HUES6 (cell line): Measurements from ENCODE around the gene WWP2.
"Not testable (repeated sequence)": the region's sequence is repeated elsewhere in the genome, so short reads cannot be mapped to it uniquely, and the experiment has no call there.

Experiments
- H3K27ac ChIP-seq: 2 replicates; pipeline ENCODE4 v1.7.0; 2013; ENCODE audit warnings: low read depth, mild to moderate bottlenecking, low read length, inconsistent platforms
- H3K27me3 ChIP-seq: 2 replicates; pipeline ENCODE4 v1.6.1; 2013; ENCODE audit warnings: low read length; ENCODE audit not compliant: control insufficient read depth, insufficient read depth
- H3K36me3 ChIP-seq: 2 replicates; pipeline ENCODE4 v1.6.1; 2013; ENCODE audit warnings: low read length; ENCODE audit not compliant: control insufficient read depth, insufficient read depth
- H3K4me1 ChIP-seq: 2 replicates; pipeline ENCODE4 v1.6.1; 2013; ENCODE audit warnings: low read length; ENCODE audit not compliant: control insufficient read depth, insufficient read depth
- H3K4me3 ChIP-seq: 2 replicates; pipeline ENCODE4 v1.5.1; 2013; ENCODE audit warnings: low read depth, low read length
- H3K9ac ChIP-seq: one replicate; pipeline ENCODE4 v1.6.1; 2013; ENCODE audit warnings: mild to moderate bottlenecking, low read length
- H3K9me3 ChIP-seq: 2 replicates; pipeline ENCODE4 v1.6.1; 2013; ENCODE audit warnings: low read depth, low read length; ENCODE audit not compliant: control insufficient read depth, insufficient read depth

The WWP2 gene

DNA sequence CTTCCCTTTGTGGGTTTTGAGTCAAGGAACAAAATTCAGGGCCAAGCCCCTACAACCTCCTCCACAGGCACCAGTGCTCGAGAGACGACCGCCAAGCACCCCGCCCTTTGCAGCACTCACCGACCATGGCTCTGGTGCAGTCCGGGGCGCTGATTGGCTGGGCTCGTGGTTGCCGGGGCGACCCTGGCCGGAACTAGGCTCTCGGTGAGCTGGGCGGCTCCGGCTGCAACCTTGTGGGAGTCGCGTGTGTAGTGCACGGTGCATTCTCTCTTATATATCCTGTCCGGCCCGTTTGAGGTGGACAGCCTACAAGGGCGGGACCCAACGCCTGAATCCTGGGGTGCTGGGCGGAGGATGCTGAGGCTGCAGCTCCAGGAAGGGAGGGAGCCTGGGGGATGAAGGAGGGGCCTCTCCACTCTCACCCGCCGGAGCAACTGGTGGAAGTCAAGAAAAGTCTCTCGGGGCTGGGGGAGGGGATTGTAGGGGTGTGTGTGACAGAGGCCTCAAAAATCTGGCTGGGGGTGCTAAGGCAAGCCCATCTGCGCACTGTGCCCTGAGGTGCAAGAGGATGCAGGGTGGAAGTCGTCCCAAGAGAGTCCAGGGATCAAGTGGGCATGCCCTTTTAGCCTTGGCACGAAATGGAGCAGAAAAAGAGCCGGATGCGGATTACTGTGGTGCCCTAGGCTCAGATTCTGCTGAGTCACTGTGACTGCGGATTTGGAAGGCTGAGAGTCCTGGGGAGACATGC is 35.6 kb upstream of the WWP2 start, which contains the start of gene NQO1:
Gene NQO1, minus strand, starts transcription at position 248 of the 748 bp plus-strand sequence. Its CDS starts 121 bp downstream, at position 127.
- peak within 1 kb of the TSS; percentile 95 for H3K9ac ChIP-seq
- H3K9me3 ChIP-seq = no peaks in the 10 kb centered on the region
- peaks cover 27% of the 10 kb centered on the region for H3K4me1 ChIP-seq
- peak within 1 kb of the TSS; percentile 89 for H3K27ac ChIP-seq
- H3K36me3 ChIP-seq = no peaks in the 10 kb centered on the region
- peak within 1 kb of the TSS; percentile 64 for H3K4me3 ChIP-seq
- no peaks in the 10 kb centered on the region for H3K27me3 ChIP-seq

DNA sequence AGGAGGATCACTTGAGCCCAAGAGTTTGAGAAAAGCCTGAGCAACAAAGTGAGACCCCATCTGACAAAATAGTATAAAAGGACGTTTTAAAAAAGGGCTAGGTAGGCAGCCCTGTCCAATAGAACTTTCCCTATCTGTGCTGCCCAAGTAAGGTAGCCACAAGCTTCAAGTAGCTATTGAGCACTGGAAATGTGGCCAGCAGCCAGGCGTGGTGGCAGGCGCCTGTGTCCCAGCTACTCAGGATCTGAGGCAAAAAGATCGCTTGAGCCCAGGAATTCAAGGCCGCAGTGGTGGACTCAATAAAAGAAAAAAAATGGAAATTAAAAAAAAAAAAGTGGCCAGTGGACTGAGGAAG is 34.2 kb upstream of the WWP2 start:
- Histone ChIP-seq H3K36me3 (no peaks in the 10 kb centered on the region), H3K9me3 (no peaks in the 10 kb centered on the region), H3K4me1 (peaks cover 27% of the 10 kb centered on the region), H3K4me3 (peak overlapping the region; percentile 64; the same call in 1 of the 2 replicates), H3K27me3 (no peaks in the 10 kb centered on the region), H3K9ac (peak overlapping the region; percentile 95), H3K27ac (peak overlapping the region; percentile 89; the same call in 1 of the 2 replicates)

DNA sequence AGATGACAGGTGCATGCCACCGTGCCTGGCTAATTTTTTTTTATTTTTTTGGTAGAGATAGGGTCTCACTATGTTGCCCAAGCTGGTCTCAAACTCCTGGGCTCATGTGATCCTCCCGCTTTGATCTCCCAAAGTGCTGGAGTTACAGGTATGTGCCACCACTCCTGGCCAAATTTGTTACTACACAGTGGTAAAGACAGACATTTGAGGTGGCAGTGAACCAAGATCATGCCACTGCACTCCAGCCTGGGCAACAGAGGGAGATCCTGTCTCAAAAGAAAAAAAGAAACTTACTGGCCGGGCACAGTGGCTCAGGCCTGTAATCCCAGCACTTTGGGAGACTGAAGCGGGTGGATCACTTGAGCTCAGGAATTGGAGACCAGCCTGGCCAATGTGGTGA is 33.1 kb upstream of the WWP2 start:
- not testable (repeated sequence) for H3K9ac ChIP-seq, H3K4me3 ChIP-seq, H3K9me3 ChIP-seq, H3K27me3 ChIP-seq, H3K27ac ChIP-seq, H3K36me3 ChIP-seq
- H3K4me1 ChIP-seq = peaks cover 27% of the 10 kb centered on the region

- peaks cover 12% of the 10 kb centered on the region; the same call in 1 of the 2 replicates for H3K4me1 ChIP-seq
- not testable (repeated sequence) for H3K9me3 ChIP-seq, H3K27me3 ChIP-seq, H3K4me3 ChIP-seq, H3K36me3 ChIP-seq, H3K27ac ChIP-seq, H3K9ac ChIP-seq
Observed at GRCh38 chr16:69731280-69731679, 30.9 kb upstream of the WWP2 start.

- Histone ChIP-seq H3K9ac (no peak overlapping the region), H3K4me3 (no peak overlapping the region)
Observed at GRCh38 chr16:69732101-69732500, 30.0 kb upstream of the WWP2 start.

GRCh38 chr16:69741519-69741918 is 20.6 kb upstream of the WWP2 start:
- Histone ChIP-seq H3K27me3 (no peaks in the 10 kb centered on the region), H3K36me3 (peaks cover 70% of the 10 kb centered on the region), H3K4me3 (no peak overlapping the region), H3K4me1 (no peaks in the 10 kb centered on the region), H3K9ac (no peak overlapping the region), H3K9me3 (no peaks in the 10 kb centered on the region), H3K27ac (no peak overlapping the region)

More at GRCh38 chr16:69732101-69732500, 30.0 kb upstream of the WWP2 start:
- Histone ChIP-seq H3K27ac (no peak overlapping the region), H3K27me3 (no peaks in the 10 kb centered on the region), H3K36me3 (no peaks in the 10 kb centered on the region), H3K4me1 (peaks cover 12% of the 10 kb centered on the region; the same call in 1 of the 2 replicates), H3K9me3 (no peaks in the 10 kb centered on the region)

GRCh38 chr16:69741951-69742904 is 19.9 kb upstream of the WWP2 start:
- H3K27ac ChIP-seq = no peak overlapping the region
- no peaks in the 10 kb centered on the region for H3K27me3 ChIP-seq
- H3K9ac ChIP-seq = no peak overlapping the region
- H3K36me3 ChIP-seq = peaks cover 77% of the 10 kb centered on the region
- no peak overlapping the region for H3K4me3 ChIP-seq
- H3K9me3 ChIP-seq = no peaks in the 10 kb centered on the region
- no peaks in the 10 kb centered on the region for H3K4me1 ChIP-seq

DNA sequence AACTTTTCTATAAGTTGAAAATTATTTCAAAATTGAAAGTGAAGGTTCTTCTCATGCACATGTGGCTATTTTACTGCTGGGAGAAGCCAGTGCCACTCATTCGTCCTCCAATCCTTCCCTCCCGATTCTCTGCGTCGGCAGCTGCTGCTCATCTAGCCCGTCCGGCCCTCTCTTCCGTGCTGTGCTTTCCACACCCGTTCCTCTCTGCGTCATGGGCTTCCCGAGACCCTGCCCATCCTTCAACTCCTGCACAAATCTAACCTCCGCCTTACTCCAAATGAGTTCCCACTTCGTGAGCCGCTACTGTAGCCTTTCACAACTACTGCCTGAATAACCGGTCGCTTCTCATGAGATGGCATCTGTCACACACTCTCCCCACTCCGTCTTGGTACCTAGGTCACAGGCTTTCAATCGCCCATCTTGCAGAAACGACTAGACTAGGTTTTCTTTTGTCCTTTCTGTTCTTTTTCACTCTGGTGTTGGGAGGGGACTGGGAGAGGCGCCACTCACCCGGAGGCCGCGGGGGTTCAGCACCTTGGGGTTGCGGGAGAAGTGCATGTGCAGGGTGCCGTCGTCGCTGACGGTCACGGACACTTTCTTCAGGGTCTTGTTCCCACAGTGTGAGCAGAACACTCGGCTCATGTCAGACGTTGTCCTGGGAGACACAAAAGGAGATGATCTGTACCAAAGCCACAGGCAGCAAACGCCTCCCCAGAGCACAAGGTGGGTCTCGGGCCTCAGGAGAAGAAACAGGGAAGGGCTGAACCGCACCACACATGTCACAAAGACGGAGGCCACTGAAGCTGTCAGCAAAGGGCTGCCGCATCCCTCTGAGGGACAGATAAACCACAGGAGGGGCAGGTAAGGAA is 17.5 kb upstream of the WWP2 start:
- no peak overlapping the region for H3K4me3 ChIP-seq
- no peak overlapping the region for H3K27ac ChIP-seq
- no peaks in the 10 kb centered on the region for H3K4me1 ChIP-seq
- H3K27me3 ChIP-seq = no peaks in the 10 kb centered on the region
- H3K9me3 ChIP-seq = no peaks in the 10 kb centered on the region
- H3K9ac ChIP-seq = no peak overlapping the region
- H3K36me3 ChIP-seq = peaks cover 95% of the 10 kb centered on the region

DNA sequence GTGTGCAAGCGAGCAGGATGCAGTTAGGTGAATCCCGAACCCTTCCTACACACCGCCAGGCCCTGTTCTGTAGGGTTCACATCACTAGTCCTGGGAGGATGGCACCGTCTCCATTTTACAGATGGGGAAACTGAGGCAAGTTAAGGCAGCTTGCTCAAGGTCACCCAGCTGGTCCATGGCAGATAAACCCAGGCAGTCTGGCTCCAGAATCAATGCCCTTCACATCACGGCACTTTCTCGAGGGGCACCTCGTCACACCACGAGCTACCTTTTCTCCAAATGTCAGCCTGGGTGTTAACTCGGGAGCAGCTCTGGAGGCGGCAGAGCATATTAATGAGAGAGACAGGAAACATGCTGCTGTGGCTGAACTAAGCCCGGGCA is 16.9 kb upstream of the WWP2 start:
- H3K4me1 ChIP-seq = no peaks in the 10 kb centered on the region
- no peaks in the 10 kb centered on the region for H3K27me3 ChIP-seq
- peaks cover 94% of the 10 kb centered on the region for H3K36me3 ChIP-seq
- H3K27ac ChIP-seq = no peak overlapping the region
- no peak overlapping the region for H3K9ac ChIP-seq
- H3K9me3 ChIP-seq = no peaks in the 10 kb centered on the region
- H3K4me3 ChIP-seq = no peak overlapping the region

GRCh38 chr16:69745959-69746358 is 16.2 kb upstream of the WWP2 start:
- Histone ChIP-seq H3K9ac (no peak overlapping the region), H3K36me3 (peaks cover 97% of the 10 kb centered on the region)

More at GRCh38 chr16:69745959-69746358, 16.2 kb upstream of the WWP2 start:
- H3K4me3 ChIP-seq = no peak overlapping the region
- H3K27ac ChIP-seq = no peak overlapping the region
- no peaks in the 10 kb centered on the region for H3K4me1 ChIP-seq
- H3K27me3 ChIP-seq = no peaks in the 10 kb centered on the region
- no peaks in the 10 kb centered on the region for H3K9me3 ChIP-seq
